Heart right ventricle (tissue), 16 donors: ENCODE data around the gene NOX3. TPM values are rescaled to one million over a fixed set of nuclear protein-coding genes. Genes with fewer than 3 reads are reported as not detected.
"Not testable (repeated sequence)": the region's sequence is repeated elsewhere in the genome, so short reads cannot be mapped to it uniquely, and the experiment has no call there.

Experiments used
- ATAC-seq, 8 donors: fragments of 200-7000 bp; cut with Tn5 transposase; one replicate each; pipeline ENCODE4 v1.9.1; 2020; ENCODE audit warnings: mild to moderate bottlenecking in 8 of 8, moderate library complexity in 8 of 8, moderate number of reproducible peaks in 1 of 8
- DNase-seq, 2 donors: peaks; one replicate each; pipeline ENCODE4 v3.0.0-alpha.2; 2020
- H3K27ac ChIP-seq, 10 donors: fragments of 200-600 bp; sonication (generic) in 2 of 10; one replicate each; pipeline versions ENCODE4 v1.5.0 to v1.8.0; 2020 to 2022; ENCODE audit warnings: mild to moderate bottlenecking in 3 of 10
- H3K27me3 ChIP-seq, 7 donors: fragments of 200-600 bp; one replicate each; pipeline ENCODE4 v1.8.0; 2021 to 2022; ENCODE audit warnings: mild to moderate bottlenecking in 2 of 7
- H3K36me3 ChIP-seq, 9 donors: fragments of 200-600 bp; sonication (generic) in 1 of 9; one replicate each; pipeline versions ENCODE4 v1.5.0 to v1.8.0; 2020 to 2022; ENCODE audit warnings: mild to moderate bottlenecking in 2 of 9
- H3K4me1 ChIP-seq, 9 donors: fragments of 200-600 bp; sonication (generic) in 1 of 9; one replicate each; pipeline versions ENCODE4 v1.5.0 to v1.8.0; 2020 to 2022; ENCODE audit warnings: mild to moderate bottlenecking in 4 of 9
- H3K4me3 ChIP-seq, 10 donors: fragments of 200-600 bp; sonication (generic) in 2 of 10; one replicate each; pipeline versions ENCODE4 v1.5.0 to v1.8.0; 2020 to 2022; ENCODE audit warnings: mild to moderate bottlenecking in 7 of 10, moderate library complexity in 2 of 10
- H3K9me3 ChIP-seq, 11 donors: fragments of 200-600 bp in 10 of 11; sonication (generic) in 2 of 11; one replicate each; pipeline versions ENCODE4 v1.5.0 to v1.8.0; 2013 to 2022; ENCODE audit warnings: mild to moderate bottlenecking in 2 of 11, control low read depth in 1 of 11, moderate library complexity in 1 of 11
- CTCF ChIP-seq, 9 donors: fragments of 200-600 bp; sonication (generic) in 2 of 9; IDR thresholded peaks; one replicate each; pipeline versions ENCODE4 v1.5.0 to v1.8.0; 2021 to 2022; ENCODE audit warnings: antibody characterized with exemption in 9 of 9, mild to moderate bottlenecking in 5 of 9, moderate library complexity in 1 of 9
- WGBS, 2 donors: extraction: QIAGEN DNeasy Blood & Tissue Kit; methylation state at CpG; one replicate each; pipeline ENCODE4 v1.1.7; 2013; ENCODE audit warnings: inconsistent platforms in 1 of 2; 5-methylcytosine and 5-hydroxymethylcytosine counted together
- intact Hi-C, 10 donors: fragments of 100-400 bp; cut with DNase I; formaldehyde crosslinking; loops; one replicate each; pipeline versions ENCODE4 v1.11.1 to v1.14.2; 2022
- polyA plus RNA-seq, 2 donors: library from polyadenylated mRNA; stranded (reverse); fragments of 200-250 nt; gene quantifications; one replicate each; pipeline ENCODE4 v1.2.3, GENCODE V29; 2013
- total RNA-seq, 10 donors: library from RNA; stranded (reverse); fragmentation: NEBNext Ultra II Directional in 3 of 10; extraction: Animal tissue kit (Norgen Biotek cat#: 25700) in 3 of 10; gene quantifications; one replicate each; pipeline versions ENCODE4 v1.2.1 to v1.2.4, GENCODE V29; 2021 to 2023
- donor health status: Arrhythmogenic right ventricular cardiomyopathy.
- donor health status: ischemic (EF 13 %, LVEDD 7.1; RV severe dilation, severe dysfunction).
- donor health status: healthy with polysubstance abuse.
- donor health status: DM: no; HTN: yes; CAD: no.
- donor health status: DM: no; HTN: no; CAD: no.
- donor health status: ischemic (EF 25% LVEDD 6.9; RV normal size, moderate dysfunction).
- donor health status: ischemic (EF 25% LVEDD 5.7; RV mildly dilated, moderate dysfunction).
- donor health status: healthy.
- donor health status: DM: yes; HTN: yes; CAD: no.
- donor health status: Ischemic cardiomyopathy.
- donor health status: ischemic (EF 35%, LVEDD 5.7; RV mildly dilated, moderate dysfunction).
- donor health status: nonischemic (EF 11% LVEDD 7.7; RV severe dilation, severe dysfunction).
- donor health status: DM: yes; HTN: yes; CAD: no.
- donor health status: PGD.
- donor health status: ischemic (EF 29% LVEDD 5.4; RV normal size, mild dysfunction).
- donor health status: nonischemic (EF 23%, LVEDD 6.1; RV moderate dilation, normal function).

Gene NOX3
- total and polyA plus RNA-seq, 12 donors, result not detected

GRCh38 chr6:155452576-155452975 lies 3.1 kb downstream of the NOX3 start:
- 80 to 97% methylated on average over 3 of the region's 3 CpGs for WGBS, 2 donors
- intact Hi-C loops, result no loop called here
- peaks cover 0 to 14% (median 9%) of the 10 kb centered on the region in 9 donors for H3K4me1 ChIP-seq

GRCh38 chr6:155451530-155451929 lies 4.1 kb downstream of the NOX3 start:
- Histone ChIP-seq H3K4me1 (peaks cover 0 to 14% (median 9%) of the 10 kb centered on the region in 9 donors), H3K27me3 (peaks cover 0 to 23% (median 3%) of the 10 kb centered on the region in 7 donors)
- intact Hi-C loops, H3K4me3 ChIP-seq, H3K36me3 ChIP-seq, H3K27ac ChIP-seq, ATAC-seq, H3K9me3 ChIP-seq, DNase-seq: not testable (repeated sequence)
- WGBS, 2 donors, result 85 to 90% methylated on average over 7 of the region's 7 CpGs

More at GRCh38 chr6:155452576-155452975, 3.1 kb downstream of the NOX3 start:
- no peak for ATAC-seq
- no peak for TF ChIP-seq CTCF (IDR thresholded peaks at IDR 0.05)
- Histone ChIP-seq H3K27ac (no peak overlapping the region), H3K36me3 (no peaks in the 10 kb centered on the region), H3K9me3 (no peaks in the 10 kb centered on the region), H3K4me3 (no peak overlapping the region), H3K27me3 (peaks cover 0 to 21% (median 3%) of the 10 kb centered on the region in 7 donors)
- DNase-seq, result no peak

GRCh38 chr6:155450240-155450581 lies 5.4 kb downstream of the NOX3 start:
- peaks cover 0 to 14% (median 9%) of the 10 kb centered on the region in 9 donors for H3K4me1 ChIP-seq
- intact Hi-C loops, result no loop called here
- no peak for DNase-seq

GRCh38 chr6:155449450-155450239 lies 6.0 kb downstream of the NOX3 start:
- Histone ChIP-seq H3K4me1 (peaks cover 0 to 14% (median 9%) of the 10 kb centered on the region in 9 donors), H3K4me3 (no peak overlapping the region), H3K9me3 (no peaks in the 10 kb centered on the region), H3K27ac (no peak overlapping the region), H3K27me3 (peaks cover 0 to 23% (median 3%) of the 10 kb centered on the region in 7 donors), H3K36me3 (no peaks in the 10 kb centered on the region)
- DNase-seq (no peak), ATAC-seq (peak in 1 of 8 donors; percentile 28)
- WGBS, 2 donors, result 47 to 52% methylated on average over 14 of the region's 14 CpGs
- TF ChIP-seq CTCF (IDR thresholded peaks at IDR 0.05), result no peak
- intact Hi-C loops, result no loop called here

More at GRCh38 chr6:155450240-155450581, 5.4 kb downstream of the NOX3 start:
- 99 to 100% methylated on average over 2 of the region's 2 CpGs for WGBS, 2 donors
- Histone ChIP-seq H3K9me3 (no peaks in the 10 kb centered on the region), H3K4me3 (no peak overlapping the region), H3K36me3 (no peaks in the 10 kb centered on the region), H3K27me3 (peaks cover 0 to 23% (median 3%) of the 10 kb centered on the region in 7 donors), H3K27ac (no peak overlapping the region)
- ATAC-seq, result no peak
- TF ChIP-seq CTCF (IDR thresholded peaks at IDR 0.05), result no peak
